GM19025 (cell line): ENCODE measurements around the gene SREBF2.
"Not testable (repeated sequence)": the region's sequence is repeated elsewhere in the genome, so short reads cannot be mapped to it uniquely, and the experiment has no call there.

Experiments
- ATAC-seq: cut with Tn5 transposase; IDR thresholded peaks from one replicate; pipeline ENCODE4 v1.9.1; 2021; ENCODE audit warnings: mild to moderate bottlenecking, low read depth, moderate library complexity; ENCODE audit not compliant: unreplicated experiment

Gene SREBF2

DNA sequence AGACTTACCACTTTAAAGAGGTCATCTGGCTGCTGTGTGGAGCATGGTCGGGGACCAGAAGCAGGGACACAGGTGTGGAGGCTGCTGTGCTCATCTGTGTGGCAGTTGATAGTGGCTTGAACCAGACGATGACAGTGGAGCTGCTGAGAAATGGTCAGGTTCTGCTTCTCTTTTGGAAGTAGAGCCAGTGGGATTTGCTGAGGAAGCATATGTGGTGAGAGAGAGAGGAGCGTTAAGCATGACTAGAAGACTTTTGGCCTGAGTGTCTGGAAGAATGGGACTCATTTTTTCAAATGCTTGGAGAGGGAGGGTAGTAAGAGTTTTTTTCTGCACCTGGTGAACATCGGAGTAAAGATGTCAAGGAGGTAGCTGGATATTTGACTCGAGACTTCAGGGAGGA, 12.5 kb upstream of the SREBF2 start:
- no peak for ATAC-seq

DNA sequence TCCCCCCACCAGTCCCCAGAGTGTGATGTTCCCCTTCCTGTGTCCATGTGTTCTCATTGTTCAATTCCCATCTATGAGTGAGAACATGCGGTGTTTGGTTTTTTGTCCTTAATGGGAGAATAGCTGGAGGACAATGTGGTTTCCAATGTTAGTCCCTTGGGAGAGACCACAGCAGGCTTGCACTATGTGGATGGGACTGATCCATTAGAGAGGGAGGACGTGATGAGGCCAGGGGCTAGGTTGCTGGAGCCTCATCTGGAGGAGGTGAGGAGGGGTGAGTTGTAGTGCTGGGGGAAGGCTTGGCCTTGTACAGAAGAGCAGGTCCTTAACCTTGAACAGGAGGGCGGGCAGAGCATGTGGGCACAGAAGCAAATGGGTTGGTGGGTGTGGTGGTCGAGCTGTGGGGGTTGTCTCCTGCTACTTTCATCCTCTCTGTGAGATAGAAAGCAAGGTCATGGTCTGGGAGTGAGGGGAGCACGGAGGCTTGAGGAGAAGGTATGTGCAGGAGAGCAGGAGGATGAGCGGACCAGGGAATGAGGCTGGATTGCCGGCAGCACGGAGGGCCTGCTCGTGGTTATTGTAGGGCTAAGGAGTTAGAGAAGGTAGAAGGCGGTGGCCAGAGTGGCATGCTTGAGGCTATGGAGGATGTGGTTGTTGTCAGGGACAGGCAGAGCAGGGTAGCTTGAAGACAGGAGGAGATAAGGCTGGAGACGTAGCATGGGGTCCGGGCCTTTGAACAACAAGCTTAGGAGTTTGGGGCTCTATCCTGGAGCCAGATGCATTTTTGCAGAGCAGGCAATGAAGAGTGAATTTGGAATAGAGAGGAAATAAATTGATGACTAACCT, 11.2 kb upstream of the SREBF2 start:
- ATAC-seq = no peak

DNA sequence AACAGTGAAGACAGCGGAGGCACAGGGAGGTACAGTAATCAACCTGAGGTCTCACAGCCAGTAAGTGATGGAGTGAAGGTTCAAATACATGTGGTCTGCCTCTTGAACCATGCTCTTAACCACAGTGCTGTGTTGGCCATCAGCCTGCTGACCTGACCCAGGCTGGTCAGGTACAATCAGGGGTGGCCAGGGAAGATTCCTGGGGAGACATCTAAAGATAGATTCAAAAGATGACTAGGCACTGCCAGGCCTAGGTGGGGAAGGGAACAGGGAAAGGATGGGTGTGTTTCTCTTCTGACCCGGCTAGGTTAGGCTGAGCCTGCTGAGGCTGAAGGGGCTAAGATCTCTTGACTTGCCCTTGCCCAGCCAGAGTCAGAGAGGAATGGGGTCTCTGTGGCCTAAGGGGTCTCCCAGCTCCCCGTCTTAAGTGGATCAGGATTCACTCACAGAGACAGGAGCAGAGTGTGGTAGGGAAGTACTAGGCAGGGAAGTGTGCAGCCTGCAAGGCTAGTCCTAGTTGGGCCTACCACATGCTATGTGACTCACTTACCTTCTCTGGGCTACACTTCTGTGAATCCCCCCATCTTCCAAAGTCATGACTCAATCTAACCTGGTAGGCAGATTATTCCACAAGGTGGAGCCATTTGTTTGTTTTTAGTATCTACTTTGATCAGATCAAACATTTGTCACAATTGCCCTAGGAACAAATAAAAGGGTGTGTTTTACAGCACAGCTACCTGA, 10.4 kb upstream of the SREBF2 start:
- ATAC-seq = no peak

DNA sequence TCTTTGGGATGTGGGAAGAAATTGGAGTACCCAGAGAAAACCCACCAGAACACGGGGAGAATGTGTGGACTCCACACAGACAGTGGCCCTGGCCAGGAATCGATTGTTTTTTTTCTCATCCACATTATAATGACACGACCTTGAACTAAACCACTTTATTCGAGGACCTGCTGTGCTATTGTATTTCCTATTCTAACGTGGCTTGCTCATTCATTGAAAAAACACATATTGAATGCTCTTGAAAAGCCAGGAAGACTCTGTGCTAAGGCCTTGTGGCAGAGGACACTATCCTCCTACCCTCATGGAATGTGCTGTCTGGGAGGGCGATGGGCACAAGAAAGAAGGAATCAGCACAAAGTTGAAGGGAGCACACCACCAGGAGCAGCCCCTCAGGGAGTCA, 9.1 kb upstream of the SREBF2 start:
- ATAC-seq = no peak

DNA sequence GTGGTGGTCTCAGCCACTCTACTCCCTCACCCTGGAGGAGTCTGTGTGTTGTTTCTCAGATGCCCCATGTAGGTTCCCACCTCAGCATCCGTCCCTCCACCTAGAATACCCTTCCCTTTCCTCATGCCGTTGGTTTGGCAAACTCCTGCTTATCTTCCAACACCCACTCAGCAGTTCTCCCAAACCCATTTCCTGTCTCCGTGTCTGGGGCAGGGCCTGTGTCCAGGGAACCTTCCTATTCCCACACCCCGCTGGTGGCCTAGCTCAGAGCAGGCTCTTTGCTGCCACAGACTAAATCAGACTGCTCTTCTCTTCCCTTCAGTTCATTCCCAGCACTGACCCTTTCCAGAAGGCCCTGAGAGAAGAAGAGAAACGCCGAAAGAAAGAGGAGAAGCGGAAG, 7.5 kb upstream of the SREBF2 start:
- ATAC-seq = no peak

DNA sequence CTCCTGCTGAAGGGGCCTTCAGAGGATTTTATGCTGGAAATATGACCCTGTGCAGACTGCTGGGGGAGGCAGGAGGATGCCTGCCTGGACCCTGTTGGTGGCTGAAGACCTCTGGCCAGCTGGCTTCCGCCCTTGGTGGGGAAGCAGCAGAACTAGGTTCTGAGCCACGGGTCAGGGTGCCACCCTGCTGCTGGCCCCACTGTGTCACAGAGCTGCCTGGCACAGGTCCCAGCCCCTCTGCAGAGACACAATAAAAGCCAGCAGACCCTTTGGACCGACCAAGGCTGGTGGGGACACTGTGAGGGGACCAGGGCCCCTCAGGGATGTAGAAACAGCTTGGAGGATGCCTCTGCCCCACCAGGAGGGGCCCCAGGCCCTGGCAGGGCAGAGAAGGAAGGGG, 6.9 kb upstream of the SREBF2 start:
- ATAC-seq = no peak

DNA sequence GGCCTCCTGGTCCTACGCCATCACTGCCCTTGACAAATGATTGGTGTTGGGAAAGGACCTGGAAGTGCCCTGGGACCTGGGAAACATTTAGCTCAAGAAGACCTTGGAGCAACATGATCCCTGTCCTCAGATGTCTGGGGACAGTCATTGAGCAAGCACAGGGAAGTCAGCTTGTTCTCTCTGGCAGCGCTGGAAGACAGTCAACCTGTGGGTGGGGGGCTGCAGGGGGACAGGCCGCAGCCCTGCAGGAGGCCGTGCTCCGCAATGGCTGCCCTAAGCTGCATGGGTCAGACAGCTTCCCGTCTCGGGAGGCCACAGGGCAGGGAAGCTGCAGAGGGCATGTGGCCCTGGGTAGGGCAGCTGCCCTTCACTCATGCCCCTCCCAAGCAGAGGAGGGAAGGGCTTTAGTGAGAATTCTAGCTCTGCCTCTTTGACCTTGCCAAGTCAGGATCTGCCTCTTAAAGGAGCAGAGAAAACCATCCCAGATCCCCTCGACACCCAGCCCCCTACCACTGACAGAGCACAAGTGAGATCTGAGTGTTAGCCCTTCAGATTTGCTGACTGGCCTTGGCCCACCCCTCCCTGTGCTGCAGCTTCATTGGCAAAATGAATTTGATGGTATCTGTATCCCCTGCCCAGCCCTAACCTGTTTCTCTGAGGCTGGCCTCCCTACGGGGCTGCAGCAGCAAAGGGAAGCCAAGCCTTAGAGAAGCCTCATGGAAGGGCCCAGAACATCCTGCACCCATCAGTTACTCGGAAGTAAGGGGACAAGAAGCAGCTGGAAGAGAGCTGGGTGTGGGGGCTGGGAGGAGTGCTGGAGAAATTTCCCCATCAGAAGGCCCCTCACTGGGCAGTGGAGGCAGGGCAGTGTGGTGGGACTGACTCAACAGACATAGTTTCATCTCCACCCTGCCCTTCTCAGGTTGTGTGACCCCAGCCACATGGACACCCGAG, 6.2 kb upstream of the SREBF2 start:
- no peak for ATAC-seq

DNA sequence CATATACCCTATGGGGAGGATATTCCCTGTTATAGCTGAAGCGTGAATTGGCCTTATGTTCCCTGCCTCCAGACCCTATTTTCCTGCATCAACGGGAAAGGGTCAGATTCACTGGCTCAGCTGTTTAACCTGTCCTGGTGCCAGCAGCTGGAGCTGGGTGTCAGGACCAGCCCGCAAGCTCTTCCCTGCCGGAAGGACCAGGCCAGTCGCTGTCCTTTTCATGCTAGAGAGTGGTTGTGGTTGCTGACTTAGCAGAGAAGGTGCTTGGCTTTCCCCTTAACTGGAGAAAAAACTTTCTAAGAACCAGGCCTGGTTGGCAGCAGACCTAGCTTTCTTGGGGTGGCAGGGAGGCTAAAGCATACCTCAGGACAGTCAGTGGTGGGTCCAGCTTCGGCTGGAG, 5.2 kb upstream of the SREBF2 start:
- ATAC-seq = no peak

DNA sequence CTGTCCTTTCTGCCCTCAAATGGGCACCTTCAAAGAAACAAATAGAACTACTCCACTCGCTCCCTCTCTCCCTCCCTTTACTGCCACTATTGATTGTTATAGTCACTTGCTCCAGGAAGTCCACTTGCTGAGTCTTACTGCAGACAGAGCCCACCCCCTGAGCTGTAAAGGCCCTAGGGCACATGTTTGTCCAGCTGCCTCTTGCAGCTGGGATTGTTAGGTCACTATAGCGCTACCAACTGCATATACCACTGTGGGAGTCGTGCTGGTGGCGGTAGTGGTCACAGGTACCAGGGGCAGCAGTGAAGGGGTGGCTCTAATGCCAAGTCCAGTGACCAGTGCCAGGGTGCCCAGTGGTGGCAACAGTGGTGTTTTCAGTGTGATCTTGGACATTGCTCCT, 4.4 kb upstream of the SREBF2 start:
- no peak for ATAC-seq

DNA sequence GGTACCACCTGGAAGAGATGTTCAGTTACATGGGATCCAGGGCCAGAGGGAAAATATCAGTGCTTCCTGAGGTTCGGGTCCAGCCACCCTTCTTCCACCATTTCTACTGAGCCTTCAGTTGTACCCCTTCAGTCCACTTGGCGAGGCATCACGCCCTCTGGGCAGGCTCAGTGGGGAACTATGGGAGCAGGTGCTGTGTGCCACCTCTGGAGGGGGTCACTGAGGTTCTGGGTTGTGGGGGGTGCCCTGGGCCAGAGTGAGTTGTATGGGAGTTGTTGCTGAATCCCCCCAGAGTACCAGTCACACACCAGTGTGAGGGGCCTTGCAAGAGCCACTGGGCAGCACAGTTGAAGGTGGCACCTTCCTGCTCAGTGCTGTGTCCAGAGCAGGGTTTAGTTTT, 2.7 kb upstream of the SREBF2 start:
- ATAC-seq = no peak

DNA sequence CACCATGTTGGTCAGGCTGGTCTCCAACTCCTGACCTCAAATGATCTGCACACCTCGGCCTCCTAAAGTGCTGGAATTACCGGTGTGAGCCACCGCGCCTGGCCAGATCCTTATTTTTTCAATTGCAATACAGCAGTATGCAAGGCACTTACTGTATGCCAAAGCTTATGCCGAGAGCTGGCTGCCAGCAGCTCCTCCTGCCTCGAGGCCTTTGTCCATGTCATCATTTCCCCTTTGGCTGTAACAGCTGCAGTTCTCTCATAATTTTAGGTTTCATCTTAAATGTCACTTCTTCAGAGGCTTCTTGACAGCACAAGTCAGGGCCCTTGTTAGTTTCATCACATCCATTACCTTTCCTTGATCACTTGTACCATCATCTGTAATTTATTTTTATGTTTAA, 1.5 kb upstream of the SREBF2 start:
- ATAC-seq = no peak

DNA sequence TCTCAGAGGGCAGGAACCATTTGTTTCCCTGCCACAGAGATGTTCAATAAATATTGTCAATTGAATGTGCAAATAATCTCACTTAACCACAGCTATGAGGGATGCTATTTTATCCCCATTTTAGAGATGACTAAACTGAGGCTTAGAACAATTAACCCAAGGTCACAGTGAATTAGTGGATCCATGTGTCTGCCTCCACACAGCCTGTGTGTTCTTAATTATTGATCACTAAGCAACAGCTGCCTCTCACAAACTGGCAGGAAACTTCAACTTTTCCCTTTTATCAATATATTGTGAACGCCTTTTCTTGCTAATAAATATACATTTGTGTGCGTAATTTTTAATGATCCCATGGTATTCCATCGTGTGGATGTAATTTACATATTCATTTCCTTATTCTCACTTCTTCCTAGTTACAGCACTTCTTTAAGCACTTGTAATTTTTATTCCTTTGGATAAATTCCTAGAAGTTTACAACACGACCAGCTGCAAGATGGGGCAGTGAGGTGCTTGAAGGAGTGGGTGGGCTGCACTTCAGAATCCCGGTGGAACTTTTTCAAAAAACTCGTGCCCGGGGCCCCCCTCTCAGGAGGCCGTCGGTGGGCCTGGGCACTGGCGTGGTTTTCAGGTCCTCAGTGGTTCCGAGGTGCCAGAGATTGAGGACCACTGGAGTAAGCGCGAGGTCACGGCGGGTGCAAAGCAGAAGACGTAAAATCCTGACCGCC, 915 bp upstream of the SREBF2 start:
- no peak for ATAC-seq

DNA sequence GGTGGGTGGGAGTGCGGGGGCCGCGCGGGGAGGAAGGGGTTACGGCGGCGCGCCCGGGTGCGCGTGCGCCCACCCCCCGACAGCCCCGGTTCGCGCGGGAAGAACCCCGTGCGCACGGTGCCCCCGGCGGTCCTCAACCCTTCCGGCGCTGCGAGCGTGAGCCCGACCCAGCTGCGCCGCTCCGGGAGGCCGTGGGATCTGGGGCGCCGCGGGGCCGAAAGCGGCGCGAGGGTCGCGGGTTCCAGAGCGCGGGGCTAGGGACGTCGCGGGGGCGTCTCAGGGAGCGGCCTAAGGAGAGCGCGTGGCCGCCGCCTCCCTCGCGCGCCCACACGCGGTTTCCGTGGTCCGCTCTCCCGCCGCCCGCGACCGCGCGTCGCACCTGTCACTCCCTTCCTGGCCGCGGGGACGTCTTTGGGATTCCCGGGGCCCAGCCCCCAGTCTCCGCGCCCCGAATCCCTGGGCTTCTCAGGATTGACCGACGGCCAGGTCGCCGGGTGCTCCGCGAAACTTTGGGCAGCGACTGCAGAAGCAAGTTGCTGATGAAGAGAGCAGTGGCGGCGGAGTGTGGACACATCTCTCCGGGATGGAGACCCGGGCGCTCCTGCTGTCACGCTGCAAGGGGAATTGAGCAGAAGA, 582 bp downstream of the SREBF2 start:
- ATAC-seq = no peak

DNA sequence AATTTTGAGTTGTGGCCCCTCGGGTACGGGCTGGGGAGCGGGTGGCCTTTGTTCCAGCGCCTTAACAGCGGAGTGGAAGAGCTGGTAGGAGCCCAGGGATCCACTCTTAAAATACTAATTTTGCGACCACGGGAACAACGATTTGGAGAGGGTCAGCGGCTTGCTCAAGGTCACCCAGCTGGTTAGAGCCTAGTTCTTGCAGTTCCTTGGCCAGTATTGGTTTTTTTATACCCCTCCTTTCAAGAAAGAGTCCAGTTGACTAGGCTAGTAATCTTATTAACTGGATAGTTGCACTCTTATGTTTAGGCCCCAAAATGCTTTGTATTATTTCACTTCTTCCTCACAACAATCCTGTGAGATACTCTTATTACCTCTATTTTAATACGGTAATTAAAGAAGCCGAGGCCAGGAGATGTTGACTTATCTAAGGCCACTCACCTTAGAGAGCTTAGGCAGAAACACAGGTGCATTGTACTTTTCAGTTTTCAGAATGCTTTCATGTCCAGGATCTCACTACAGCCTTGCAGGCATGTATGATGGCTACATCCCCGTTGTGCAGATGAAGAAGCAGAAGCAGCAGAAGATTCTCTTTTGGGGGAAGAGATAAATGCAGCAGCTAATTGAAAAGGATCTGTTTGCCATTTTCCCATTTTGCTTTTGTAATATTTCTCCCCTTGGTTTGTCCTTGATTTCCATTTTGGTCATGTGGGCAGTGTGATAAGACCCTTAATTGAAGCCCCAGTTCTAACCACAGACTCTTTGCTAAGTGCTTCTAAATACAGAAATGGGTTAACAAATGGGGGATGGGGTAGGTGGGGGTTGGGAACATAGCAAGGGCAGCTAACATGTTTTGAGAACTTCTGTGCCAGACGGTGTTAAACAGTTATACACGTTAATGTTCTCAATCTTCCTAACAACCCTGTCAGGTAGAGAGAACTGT, 1.4 kb downstream of the SREBF2 start:
- no peak for ATAC-seq

DNA sequence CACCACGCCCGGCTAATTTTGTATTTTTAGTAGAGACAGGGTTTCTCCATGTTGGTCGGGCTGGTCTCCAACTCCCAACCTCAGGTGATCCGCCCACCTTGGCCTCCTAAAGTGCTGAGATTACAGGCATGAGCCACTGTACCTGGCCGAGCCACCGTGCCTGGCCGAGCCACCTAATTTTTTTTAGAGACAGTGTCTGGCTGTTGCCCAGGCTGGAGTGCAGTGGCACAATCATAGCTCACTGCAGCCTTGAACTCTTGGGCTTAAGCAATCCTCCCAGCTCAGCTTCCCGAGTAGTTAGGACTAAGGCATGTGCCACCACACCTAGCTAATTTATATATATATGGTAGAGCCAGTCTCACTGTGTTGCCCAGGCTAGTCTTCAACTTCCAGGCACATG, 2.6 kb downstream of the SREBF2 start:
- not testable (repeated sequence) for ATAC-seq

DNA sequence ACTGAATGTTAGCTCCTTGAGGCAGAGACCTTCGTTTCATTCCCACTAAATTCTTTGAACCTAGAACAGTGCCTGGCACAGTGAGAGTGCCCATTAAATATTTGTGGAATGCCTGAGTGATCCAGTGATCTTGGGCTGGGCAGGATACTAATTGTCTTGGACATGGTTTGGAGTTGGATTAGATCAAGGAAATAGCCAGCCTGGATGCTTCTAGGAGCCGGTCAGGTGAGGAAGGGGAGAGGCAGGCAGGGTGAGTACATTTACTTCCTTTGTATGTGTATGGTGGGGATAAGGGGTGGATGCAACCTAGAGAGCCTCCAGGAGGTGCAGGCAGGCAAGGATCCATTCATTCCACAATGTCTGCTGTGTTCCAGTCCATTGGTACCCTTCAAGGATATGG, 3.6 kb downstream of the SREBF2 start:
- ATAC-seq = no peak

DNA sequence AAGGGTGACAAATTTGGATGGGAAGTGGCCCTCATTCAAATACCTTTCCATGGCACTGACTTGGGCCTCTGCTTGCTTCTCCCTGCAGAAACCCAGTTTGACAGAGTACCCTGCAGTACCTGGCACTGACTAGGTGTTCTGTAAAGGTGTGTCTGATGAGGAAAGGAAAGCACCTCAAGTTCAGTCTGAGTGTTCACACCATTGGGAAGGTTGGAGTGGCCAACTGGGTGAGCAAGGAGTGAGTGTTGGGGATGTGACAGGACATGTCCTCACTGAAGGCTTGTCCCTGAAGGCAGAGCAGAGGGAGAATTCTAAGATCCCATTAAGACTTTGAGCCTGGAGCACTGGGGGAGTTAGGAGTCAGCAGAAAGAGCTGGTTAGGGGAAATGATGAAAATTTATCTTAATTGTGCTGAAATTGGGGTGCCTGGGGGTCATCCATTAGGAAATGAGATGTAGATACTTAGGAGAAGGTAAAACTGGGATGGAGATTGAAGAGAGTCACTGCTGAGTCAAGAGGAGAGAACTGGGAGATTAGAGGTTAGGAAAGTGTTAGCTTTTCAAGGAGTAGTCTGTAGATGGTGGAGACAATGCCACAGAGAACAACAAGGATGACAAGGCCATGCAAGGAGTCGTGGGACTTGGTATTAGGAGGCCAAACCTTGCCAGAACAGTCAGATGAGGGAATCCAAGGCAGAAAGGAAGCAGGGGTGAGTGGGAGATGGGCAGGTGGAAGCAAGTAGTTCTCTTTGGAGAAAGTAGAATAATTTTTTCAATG, 6.1 kb downstream of the SREBF2 start:
- no peak for ATAC-seq

DNA sequence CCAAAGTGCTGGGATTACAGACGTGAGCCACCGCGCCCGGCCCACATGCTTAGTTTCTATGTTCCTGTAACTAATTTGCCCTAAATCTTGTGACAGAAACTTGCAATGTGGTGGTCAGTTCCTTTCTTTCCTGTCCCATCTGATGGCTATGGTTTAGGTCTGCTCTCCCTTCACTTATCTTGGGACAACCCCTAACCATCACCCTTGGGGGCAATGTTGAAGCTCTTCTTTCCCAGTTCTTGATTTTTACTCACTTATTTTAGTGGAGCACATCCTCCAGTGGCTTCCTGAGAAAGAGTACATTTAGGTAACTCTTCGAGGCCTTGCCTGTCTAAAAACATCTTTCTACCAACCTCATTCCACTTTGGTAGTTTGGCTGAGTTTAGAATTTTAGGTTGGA, 7.3 kb downstream of the SREBF2 start:
- ATAC-seq = no peak
